Measurements from ENCODE around the gene MYO7B. TPM values are rescaled to one million over a fixed set of nuclear protein-coding genes. Genes with fewer than 3 reads are reported as not detected.

Gene MYO7B
- total RNA-seq, 4 donors from 2014 or later = 0.07 to 0.83 (median 0.51) TPM; not detected in 1

- ATAC-seq (no peak), DNase-seq (no peak)
- Histone ChIP-seq H3K27me3 (no peaks in the 10 kb centered on the region), H3K4me1 (peaks cover 0 to 7% of the 10 kb centered on the region in 2 donors), H3K27ac (no peak overlapping the region), H3K4me3 (no peak overlapping the region), H3K36me3 (no peaks in the 10 kb centered on the region), H3K9me3 (no peaks in the 10 kb centered on the region)
- in situ Hi-C loops (cut with MboI; ENCODE audit: low sequenced_read_pairs in 4 of 4) (no loop called here), intact Hi-C loops (cut with DNase I; ENCODE audit: low total_unique reads) (no loop called here)
- TF ChIP-seq CTCF (IDR thresholded peaks at IDR 0.05 in 4 of 5, conservative IDR thresholded peaks at IDR 0.05 in 1 of 5) (no peak), POLR2A (IDR thresholded peaks at IDR 0.05) (no peak)
These were observed 25.9 kb downstream of the MYO7B start for GRCh38 chr2:127561371-127561770.

GRCh38 chr2:127562936-127563335, 27.5 kb downstream of the MYO7B start:
- H3K4me1 ChIP-seq = peaks cover 3 to 9% of the 10 kb centered on the region in 2 donors
- DNase-seq = no peak
- no peak overlapping the region for H3K4me3 ChIP-seq
- H3K9me3 ChIP-seq = no peaks in the 10 kb centered on the region
- TF ChIP-seq CTCF (IDR thresholded peaks at IDR 0.05 in 4 of 5, conservative IDR thresholded peaks at IDR 0.05 in 1 of 5) = no peak
- TF ChIP-seq POLR2A (IDR thresholded peaks at IDR 0.05) = no peak
- in situ Hi-C loops (cut with MboI; ENCODE audit: low sequenced_read_pairs in 4 of 4) = no loop called here
- no peak overlapping the region for H3K27ac ChIP-seq
- no peaks in the 10 kb centered on the region for H3K27me3 ChIP-seq
- intact Hi-C loops (cut with DNase I; ENCODE audit: low total_unique reads) = no loop called here
- no peaks in the 10 kb centered on the region for H3K36me3 ChIP-seq
- no peak for ATAC-seq

GRCh38 chr2:127563458-127564428, 28.3 kb downstream of the MYO7B start:
- Histone ChIP-seq H3K27me3 (no peaks in the 10 kb centered on the region), H3K36me3 (no peaks in the 10 kb centered on the region), H3K4me1 (peaks cover 11 to 17% of the 10 kb centered on the region in 2 donors), H3K27ac (no peak overlapping the region), H3K9me3 (no peaks in the 10 kb centered on the region), H3K4me3 (no peak overlapping the region)
- in situ Hi-C loops (cut with MboI; ENCODE audit: low sequenced_read_pairs in 4 of 4) (no loop called here), intact Hi-C loops (cut with DNase I; ENCODE audit: low total_unique reads) (no loop called here)
- no peak for DNase-seq
- no peak for TF ChIP-seq POLR2A (IDR thresholded peaks at IDR 0.05)
- no peak for TF ChIP-seq CTCF (IDR thresholded peaks at IDR 0.05 in 4 of 5, conservative IDR thresholded peaks at IDR 0.05 in 1 of 5)
- no peak for ATAC-seq

GRCh38 chr2:127564429-127565260, 29.2 kb downstream of the MYO7B start:
- no peaks in the 10 kb centered on the region for H3K36me3 ChIP-seq
- DNase-seq = no peak
- peaks cover 20 to 26% of the 10 kb centered on the region in 2 donors for H3K4me1 ChIP-seq
- ATAC-seq = no peak
- no peaks in the 10 kb centered on the region for H3K9me3 ChIP-seq
- H3K27me3 ChIP-seq = no peaks in the 10 kb centered on the region
- H3K27ac ChIP-seq = no peak overlapping the region
- in situ Hi-C loops (cut with MboI; ENCODE audit: low sequenced_read_pairs in 4 of 4) = no loop called here
- intact Hi-C loops (cut with DNase I; ENCODE audit: low total_unique reads) = no loop called here
- TF ChIP-seq CTCF (IDR thresholded peaks at IDR 0.05 in 4 of 5, conservative IDR thresholded peaks at IDR 0.05 in 1 of 5) = no peak
- no peak for TF ChIP-seq POLR2A (IDR thresholded peaks at IDR 0.05)
- no peak overlapping the region for H3K4me3 ChIP-seq
